Fibroblast of skin of back (primary cell): ENCODE data around the gene TNFRSF18.

Experiments used
- DNase-seq: peaks from one replicate; pipeline ENCODE4 v3.0.0-alpha.2; 2013

TNFRSF18 gene

DNA sequence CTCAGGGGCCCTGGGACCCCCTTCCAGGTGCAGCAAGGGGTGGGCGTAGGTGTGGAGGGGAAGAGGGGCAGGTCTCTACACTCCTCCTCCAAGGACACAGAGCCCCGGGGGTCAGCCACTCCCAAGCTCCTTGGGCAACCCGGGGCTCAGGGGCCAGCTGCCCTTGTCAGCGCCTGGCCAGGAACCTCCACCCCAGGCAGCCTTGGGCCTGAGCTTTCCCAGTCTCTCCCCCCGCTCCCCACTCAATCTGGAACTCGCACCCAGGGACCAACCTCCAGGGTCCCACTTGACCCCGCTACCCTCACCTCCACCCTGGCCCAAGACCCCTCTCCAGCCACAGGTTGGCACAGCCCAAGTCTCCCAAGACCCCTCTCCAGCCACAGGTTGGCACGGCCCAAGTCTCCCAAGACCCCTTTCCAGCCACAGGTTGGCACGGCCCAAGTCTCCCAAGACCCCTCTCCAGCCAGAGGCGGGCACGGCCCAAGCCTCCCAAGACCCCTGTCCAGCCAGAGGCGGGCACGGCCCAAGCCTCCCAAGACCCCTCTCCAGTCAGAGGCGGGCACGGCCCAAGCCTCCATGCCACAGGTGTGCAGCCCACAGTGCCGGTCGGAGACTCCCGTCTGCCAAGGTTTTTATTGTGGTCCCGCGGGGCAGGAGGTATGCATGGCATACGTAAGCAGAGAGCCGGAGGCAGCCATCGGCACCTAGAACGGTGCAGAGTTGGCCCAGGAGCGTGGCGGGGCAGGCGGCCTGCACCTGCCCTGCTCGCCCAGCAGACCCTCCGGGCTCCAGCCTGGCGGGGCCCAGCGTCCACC, 4.5 kb upstream of the TNFRSF18 start:
- DNase-seq = no peak

DNA sequence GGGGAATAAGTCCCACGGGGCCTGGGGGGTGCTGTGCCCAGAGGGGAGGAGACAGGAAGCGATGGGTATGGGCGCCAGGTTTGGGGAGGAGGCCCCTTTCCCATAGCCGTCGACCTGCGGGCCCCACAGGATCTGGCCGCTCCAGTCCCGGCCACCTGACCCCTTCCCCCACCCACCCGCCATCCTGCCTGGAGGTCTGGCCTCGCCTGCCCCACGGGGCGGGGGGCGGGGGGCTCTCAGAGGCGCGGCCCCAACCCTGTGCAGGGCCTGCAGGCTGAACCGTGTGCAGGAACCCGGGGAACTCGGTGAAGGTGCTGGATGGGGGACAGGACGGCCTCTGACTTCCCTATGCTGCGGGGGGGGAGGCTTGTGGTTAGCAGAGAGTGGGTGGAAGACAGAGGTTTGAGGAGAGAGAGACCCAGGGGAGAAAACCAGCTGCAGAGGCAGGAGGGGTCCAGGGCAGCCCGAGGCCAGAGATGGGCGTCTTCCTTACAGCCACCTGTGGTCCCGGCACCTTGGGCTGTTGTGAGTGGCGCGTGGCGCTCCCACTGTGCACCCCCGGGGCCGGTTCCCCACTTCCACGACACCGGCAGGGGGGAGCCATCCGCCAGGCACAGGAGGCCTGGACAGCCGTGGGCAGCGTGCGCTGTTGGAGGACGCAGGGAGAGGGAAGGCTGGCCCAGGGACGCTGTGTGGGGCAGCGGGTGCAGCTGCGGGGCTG, 2.5 kb upstream of the TNFRSF18 start:
- no peak for DNase-seq

DNA sequence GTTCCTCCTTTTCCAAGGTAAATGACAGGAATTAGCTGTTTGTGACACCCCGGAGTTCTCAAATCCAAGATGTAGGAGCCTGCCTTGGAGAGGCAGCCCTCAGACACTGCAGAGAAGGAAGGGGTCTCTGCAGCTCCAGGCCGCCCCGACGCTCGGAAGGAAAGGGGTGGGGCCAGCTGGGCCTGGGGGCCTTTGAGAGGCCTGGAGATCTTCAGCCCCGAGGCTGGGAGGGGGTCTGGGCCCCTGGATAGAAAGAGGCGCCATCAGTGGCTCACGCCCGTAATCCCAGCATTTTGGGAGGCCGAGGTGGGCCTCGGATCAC, 1.1 kb upstream of the TNFRSF18 start:
- DNase-seq = no peak

DNA sequence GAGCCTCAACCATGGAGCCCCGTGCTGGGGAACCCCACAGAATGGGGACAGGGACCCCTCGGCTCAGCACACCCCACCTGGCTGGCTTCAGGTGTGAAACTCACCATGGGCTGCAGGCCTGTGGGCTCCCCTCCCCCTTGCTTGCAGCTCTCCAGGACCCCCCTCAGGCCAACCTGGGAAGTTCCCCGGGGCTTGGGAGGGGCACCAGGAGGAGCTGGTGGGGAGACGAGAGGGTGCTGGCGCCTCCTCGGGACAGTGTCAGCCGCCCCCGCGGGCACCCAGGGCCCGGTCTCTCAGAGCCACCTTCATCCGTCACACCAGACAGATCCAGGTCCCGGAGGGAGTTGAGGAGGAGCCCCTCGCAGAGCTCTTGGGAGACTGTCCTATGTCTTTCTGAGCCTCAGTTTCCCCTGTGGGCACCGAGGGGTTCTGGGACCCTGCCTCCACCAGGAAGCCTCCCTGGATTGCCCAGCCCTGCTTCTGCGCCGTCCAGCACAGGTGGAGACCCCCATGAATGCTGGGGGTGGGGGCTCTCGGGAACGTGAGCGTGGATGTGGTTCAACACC, 657 bp upstream of the TNFRSF18 start:
- no peak for DNase-seq

DNA sequence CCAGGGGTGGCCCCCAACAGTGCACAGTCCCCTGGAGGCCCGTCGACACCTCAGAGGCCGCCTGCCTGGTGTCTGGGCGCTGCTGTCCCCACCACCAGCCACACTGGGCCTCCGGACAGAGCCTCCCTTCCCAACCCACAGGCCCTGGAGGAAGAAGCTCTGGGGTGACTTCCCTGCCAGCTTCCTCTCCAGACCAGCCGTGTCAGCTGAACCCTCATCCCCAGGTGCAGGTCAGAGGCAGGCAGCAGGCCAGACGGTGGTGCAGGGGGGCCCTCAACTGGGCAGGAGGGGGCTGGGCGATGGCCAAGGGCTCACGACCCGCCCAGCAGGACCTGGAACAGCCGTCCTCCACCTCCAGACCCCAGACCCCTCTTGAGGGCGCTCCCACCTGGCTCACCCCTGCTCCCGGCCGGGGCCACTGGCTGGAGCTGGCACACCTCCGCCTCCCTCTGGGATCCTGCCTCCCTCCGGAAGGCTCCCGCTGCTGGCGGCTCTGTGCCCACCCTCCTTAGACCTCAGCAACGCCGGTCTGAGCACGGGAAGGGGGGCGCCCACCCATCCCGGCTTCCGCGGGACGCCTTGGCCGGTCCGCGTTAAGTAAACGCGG, 520 bp downstream of the TNFRSF18 start:
- no peak for DNase-seq

DNA sequence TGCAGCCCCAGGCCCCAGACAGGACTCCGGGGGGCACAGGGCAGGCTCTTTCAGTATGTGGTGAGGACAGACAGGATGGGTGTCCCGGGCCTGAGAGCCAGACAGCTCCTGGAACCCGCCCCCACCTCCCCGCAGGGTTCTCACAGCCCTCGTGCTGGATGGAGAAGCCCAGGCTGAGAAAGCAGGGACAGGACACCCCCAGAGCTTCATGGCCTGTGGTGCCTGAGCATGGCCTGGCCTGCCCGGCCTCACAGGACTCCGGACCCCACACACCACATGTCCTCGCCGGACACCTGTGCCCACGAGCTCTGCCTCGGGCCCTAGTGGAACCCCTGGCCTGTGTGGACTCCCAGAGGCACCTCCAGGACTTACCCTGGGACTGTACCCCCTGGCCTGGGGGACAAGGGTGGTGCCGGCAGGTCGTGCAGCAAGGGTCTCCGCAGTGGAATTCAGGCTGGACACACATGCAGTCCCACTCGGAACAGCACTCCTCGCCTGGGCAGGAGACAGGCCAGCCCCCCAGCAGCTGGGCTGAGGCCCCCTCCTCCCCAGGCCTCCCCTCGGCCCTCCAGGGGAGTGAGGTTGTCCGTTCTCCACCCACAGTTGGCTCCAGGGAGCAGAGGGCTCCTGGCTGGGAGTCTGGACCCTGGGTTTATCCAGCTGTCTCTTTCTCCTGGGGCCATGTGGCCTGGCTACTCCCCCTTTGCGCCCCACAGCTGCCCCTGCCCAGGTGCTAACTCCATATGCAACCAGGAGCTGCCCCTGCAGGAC, 1.2 kb downstream of the TNFRSF18 start:
- no peak for DNase-seq

DNA sequence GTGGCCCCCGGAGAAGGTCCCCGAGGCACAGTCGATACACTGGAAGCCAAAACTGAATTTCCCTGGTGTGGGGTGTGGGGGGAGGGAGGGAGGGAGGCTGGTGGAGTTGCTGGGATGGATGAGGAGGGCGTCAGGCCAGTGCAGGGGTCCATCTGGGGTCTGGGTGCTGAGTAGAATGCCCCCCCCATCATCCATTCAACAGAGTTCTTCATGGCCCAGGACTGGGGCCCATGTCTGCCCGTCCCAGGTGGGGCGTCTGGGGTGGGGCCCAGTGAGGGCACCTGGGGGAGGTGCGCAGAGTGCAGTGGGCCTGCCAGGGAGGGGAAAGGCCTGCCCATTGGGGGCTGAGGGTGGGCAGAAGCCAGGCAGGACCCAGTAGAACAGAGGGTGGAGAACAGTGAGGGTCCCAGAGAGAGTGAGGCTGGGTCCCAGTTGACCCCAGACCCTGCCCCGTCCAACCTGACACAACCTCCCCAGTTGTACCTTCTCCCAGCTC, 1.9 kb downstream of the TNFRSF18 start:
- no peak for DNase-seq

DNA sequence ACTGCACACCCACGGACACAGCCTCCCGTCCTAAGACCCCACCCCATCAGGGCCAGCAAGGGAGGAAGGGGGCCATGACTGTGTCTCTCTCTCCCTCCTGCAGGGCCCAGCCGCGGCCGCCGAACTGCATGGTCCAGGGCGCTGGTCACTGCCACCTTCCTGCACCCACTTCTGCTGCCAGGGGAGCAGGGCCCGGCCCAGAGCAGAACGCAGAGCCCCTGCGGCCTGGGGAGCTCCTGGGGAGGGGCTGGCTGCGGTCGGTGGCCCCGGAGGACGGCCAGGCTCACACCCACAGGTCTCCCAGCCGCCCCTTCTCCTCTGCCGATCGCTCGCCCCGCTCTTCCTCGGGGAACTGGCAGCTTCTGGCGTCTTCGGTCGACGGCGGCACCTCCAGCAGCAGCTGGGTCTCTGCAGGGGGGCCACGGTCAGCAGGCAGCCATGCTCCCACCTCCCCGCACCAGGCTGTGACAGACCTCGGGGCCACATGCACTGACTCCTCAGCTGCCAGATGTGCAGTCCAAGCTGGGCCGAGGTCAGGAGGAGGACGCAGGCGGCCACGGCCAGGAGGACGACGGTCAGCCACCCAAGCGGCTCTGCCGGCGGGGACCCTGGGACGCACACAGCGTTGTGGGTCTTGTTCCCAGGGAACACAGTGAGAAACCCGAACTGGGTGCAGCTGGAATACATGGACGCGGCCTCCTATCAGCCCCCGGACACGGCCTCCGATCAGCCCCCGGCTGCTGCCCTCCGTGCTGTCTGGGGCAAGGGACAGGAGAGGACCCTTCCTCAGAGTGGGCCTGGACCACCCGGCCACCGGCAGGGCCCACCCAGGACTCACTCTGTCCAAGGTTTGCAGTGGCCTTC, 2.6 kb downstream of the TNFRSF18 start:
- no peak for DNase-seq

DNA sequence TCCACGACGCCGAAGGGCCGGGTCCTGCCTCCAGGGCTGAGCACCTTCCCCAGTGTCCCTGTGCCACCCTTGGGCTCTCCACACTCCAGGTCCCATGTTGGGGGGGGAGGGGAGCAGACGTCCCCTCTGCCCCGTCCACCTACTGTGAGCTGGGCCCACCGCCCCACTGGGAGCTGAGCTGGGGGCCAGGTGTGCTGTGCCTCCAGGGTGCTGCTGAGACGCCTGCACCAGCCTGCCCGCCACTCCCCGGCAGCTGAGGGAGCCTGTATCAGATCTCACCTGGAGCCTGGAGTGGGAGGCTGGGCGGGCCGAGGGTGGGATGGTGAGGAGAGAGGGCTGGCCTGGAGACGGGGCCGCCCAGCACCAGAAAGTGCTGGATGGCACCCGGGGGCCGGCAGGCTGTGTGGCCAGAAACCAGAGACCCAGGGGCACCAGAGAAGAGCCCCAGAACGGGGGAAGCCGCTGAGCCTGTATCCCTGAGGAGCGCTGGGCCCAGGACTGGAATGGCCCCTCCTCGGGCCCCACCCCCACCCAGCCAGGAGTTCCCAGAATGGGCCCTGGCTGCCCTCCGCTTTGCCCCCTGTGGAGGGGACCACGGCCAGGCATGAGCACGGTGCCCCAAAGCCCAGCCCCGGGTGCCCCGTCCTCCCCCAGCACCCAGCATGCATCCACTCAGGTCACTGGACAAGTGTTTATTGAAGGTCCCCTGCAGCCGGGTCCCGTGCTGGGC, 3.4 kb downstream of the TNFRSF18 start:
- no peak for DNase-seq

DNA sequence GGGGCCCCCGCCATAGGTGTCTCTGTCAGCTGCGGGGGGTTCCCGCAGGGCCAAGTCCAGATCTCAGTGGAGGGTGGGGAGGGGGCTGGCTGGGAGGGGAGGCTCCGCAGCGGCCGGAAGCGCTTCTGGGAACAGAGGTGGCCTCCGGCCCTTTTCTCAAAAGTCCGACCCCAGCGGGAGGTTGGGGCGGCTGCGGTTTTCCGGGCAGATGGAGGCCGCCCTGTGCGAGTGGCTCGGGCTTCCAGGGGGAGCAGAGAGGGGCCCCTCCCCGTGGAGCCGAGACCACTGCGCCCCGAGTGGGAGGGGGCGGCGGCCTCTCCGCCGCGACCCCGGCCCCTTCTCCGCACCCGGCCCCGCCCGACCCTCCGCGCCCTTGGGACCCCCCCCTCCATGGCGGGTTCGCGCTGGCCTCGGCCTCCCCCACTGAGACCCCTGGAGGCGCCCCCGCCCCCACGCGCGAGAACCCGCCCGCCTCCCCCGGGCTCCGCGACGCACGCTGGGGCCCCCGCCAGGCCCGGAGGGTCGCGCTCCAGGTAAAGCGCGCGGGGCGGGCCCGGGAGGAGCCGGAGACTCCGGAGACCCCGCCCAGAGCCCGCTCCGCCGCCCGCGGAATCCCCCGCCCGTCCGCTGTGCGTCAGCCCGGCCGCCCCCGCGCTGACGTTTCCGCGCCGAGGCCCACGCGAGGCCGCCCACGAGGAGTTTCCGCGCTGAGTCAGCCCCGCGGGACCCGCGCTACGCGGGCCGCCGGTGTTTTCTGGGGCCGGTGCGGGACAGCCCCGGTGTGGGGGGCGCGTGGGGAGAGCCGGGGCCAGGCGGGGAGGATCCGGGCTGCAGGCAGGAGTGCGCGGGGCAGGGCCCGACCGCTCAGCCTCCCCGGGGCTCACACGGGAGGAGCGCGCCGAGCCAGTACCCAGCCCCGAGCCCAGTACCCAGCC, 5.2 kb downstream of the TNFRSF18 start:
- peak; percentile 8 for DNase-seq

DNA sequence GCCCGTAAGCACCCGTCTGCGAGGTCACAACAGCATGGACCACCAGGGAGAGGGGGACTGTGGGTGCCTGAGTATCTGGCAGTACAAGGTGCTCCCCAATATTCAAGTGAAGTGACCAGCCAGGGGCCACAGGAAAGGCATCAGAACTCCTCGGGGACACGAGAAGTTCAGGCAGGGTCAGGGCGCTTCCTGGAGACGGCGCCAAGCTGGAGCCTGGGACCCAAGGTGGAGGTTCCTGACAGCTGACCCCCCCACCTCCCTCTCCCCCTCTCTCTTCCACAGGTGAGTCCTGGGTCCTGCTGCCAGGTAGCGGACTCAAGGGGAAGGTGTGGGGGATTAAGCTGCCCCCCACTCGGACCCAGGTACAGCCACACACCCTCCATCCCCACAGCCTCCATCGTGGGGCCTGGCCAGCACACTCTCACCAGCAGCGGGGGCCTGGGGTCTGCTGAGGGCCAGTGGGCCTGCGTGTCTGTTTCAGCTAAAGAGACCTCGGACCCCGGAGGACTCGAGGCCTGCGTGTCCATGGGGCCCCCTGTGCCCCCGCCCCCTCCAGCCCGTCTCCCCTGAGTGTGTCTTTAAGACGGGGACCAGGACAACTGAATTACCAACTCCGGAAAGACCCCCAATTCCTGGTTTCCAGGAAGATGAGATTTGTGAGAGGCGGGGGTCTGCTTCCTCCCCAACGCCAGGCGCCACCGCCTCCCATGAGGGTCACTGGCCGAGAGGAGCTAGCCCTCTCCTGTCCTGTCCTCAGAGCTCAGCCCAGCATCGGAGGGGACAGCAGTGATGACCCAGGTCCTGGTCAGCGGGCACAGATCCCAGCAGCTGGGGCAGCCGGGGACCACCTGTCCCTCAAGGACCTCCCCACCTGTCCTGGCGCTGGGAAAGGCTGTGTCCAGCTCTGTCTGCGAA, 6.2 kb downstream of the TNFRSF18 start:
- no peak for DNase-seq

DNA sequence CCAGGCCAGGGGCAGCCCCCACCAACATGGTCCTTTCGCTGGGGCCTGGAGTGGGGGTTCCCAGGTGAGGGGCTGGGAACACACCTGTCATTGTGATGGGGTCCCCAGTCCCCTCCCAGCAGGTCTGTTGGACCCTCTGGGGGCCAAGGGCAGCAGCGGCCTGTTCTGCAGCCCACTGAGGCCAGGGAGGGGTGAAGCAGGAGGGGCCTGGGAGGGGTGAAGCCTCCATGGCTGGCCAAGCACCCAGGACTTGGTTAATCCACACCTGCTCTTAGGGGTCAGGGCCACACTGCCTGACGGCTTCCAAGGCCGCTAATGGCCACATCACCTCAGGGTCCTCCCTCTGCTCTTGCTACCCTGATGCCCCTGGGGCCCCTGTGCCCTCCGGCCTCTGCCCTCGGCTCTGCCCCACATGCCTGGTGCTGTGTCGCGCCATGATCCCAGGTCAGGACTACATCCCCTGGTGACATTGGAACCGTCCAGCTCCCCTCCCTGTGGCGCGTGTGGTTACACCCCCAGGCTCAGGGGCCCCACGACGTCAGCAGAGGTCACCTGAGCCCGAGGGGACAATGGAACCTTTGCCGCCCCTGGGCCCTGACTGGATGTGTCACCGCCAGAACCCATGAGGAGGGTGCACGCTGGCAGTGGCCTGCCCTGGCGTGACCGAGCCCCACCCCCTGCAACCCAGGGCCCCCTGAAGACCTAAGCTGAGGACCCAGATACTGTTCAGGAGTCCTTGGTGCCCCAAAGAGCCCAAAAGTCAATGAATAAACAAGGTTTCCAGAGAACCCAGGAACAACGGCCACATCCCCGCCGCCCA, 7.0 kb downstream of the TNFRSF18 start:
- DNase-seq = no peak

DNA sequence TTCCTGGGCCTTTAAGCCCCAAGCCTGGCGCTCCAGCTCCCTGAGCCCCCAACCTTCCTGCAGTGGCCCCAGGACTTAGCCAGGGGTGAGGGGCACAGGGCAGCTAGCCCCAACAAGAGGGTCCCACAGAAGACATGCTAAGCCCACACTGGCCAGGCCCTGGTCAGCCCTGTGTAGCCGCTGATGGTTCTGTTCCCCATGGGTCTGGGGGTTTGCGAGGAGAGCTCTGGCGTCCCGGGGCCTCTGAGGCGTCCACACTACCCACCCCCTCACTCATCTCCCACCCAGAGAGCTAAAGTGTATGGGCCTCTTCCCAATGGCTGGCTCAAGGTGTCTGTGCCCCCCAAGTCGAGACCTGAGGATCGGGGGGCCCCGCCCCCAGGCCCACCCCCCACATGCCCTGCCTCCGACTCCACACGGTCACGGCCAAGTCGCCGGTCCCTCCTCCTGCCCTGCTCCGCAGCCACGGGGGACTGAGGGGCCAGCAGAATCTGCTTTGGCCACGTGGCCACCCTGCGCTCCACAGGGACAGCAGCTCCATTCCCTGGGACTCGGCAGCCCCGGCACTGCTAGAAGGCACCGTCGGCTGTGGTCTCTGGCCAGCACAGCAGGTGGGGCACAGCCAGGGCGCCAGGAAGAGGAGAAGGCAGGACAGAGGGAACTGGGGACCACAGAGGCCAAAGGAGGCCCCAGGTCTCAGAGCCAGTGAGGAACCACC, 7.8 kb downstream of the TNFRSF18 start:
- no peak for DNase-seq

DNA sequence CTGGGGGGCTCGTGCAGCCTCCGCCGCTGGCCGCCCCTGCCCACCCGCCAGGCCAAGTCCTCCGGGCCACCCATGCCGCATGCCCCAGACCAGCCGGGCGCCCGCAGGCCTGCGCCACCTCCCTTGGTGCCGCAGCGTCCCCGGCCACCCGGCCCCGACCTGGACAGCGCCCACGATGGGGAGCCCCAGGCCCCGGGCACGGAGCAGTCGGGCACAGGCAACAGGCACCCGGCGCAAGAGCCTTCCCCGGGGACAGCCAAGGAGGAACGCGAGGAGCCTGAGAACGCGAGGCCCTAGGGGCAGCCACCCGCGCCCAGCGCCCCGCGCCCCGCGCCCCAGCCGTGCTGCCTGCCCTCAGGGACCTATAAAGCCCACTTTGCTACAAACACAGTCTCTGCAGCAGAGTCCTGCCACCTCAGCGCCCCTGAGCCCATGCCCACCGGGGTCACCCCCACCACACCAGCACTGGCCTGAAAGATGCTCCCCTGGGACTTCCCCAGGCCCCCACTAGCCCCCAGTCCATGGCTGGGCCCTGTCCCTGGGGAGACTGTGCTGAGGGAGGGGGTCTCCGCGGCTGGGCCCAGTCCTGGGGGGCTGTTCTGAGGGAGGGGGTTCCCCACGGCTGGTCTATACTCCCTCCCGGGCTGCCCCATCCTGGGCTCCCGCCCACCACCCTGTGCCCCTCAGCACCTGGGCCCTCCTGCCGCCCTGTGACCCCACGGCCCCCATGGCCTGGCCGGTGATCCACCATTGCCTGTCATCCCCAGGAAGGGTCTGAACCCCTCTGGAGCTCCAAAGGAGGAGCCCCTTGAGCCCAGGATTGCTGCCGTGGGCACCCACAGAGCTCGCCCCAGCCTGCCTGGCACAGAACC, 8.6 kb downstream of the TNFRSF18 start:
- DNase-seq = no peak

DNA sequence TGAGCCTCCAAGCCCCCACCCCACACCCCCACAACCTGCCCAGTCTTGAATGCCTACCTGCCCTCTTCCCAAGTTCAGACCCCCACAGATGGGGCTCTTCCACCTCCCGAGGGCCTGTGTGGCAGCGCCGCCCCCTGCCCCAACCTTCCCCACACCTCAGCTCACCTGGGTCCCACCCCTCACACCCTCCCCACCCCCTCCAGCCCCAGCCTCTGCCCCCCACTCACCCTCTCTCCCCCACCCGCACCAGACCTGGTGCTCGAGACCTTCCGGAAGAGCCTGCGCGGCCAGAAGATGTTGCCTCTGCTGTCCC, 9.2 kb downstream of the TNFRSF18 start:
- DNase-seq = no peak
